ENCODE results near the gene DNAJC1.

Gene DNAJC1

DNA sequence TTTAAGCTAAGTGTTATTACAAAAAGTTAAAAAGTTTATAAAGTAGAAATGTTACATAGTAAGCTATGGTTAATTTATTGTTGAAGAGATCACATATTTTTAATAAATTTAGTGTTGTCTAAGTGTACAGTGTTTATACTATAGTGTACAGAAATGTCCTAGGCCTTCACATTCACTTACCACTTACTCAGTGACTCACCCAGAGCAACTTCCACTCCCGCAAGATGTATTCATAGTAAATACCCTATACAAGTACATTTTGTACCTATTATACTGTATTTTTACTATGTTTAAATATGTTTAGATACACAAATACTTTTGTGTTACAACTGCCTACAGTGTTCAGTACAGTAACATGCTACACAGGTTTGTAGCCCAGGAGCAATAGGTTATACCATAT is 69.2 kb downstream of the DNAJC1 start:
- peaks cover 4 to 9% of the 10 kb centered on the region in 2 donors for H3K9me3 Mint-ChIP-seq
- peaks cover 11 to 32% of the 10 kb centered on the region in 2 donors for H3K4me1 Mint-ChIP-seq (ENCODE audit: low read depth in 2 of 2)
- no peaks in the 10 kb centered on the region for H3K27me3 Mint-ChIP-seq
- no peak overlapping the region for H3K27ac Mint-ChIP-seq
- no peak for DNase-seq
- peaks cover 4% of the 10 kb centered on the region for H3K36me3 Mint-ChIP-seq (ENCODE audit: insufficient read depth)
- no peak overlapping the region for H3K4me3 Mint-ChIP-seq
- no peak for ATAC-seq (replicated peaks)

DNA sequence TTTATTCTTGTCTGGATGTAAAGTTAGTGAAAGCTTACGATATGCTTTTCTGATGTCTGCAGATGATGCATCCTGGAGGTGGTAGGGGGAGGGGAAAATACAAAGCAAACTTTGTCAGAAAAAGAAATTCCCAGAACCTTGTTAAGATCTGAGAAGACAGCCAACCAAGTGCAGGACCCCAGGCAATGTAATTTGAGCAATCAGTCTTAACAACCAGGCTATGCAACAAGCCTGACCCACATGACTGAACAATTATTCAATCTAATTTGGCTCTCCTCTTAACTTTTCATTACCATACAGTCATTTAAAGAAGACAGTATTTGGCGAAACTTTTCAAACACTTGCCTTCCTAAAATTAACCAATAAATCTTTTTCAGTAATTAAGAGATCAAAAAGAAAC is 74.5 kb downstream of the DNAJC1 start:
- no peaks in the 10 kb centered on the region for H3K9me3 Mint-ChIP-seq
- ATAC-seq (replicated peaks) (no peak), DNase-seq (no peak)
- no peak overlapping the region for H3K4me3 Mint-ChIP-seq
- no peak overlapping the region for H3K27ac Mint-ChIP-seq
- H3K36me3 Mint-ChIP-seq (ENCODE audit: insufficient read depth), result no peaks in the 10 kb centered on the region
- no peaks in the 10 kb centered on the region for H3K27me3 Mint-ChIP-seq
- H3K4me1 Mint-ChIP-seq (ENCODE audit: low read depth in 2 of 2), result peaks cover 12 to 16% of the 10 kb centered on the region in 2 donors

DNA sequence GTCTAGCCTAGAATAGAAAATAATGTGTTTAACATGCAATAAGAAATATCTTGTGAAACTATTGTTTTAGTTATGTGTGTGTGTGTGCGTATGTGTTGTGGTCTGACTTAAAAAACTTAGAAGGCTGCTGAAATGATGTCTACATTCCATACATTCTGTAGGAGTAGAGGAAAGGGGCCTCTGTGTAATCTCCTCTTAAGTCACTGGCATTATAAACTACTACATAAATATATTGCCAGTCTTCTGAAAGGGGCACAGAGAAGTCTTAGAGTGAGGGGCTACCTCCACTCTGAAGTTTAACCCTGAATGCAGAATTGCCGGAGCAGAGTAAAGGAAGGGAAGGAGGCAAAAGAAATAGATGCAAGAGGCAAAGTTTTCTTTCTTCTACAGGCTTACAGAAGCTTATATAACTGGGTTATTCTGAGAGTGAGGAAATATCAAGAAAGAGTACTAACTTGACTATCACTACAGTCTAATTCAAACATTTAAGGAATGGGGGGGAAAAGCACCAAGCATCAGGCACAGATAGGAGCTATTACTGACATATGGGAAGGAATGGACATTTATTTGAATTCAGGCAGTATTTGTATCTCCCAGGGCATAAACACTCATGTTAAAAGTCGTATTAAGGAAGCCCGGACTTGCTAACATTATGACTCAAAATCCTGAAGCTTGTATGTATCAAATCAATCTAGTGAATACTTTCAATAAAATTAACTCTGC is 75.7 kb downstream of the DNAJC1 start:
- ATAC-seq (replicated peaks) (no peak), DNase-seq (no peak)
- Mint-ChIP-seq H3K27ac (no peak overlapping the region), H3K4me1 (ENCODE audit: low read depth in 2 of 2) (peaks cover 12% of the 10 kb centered on the region in 2 donors), H3K4me3 (no peak overlapping the region), H3K9me3 (no peaks in the 10 kb centered on the region), H3K27me3 (no peaks in the 10 kb centered on the region), H3K36me3 (ENCODE audit: insufficient read depth) (no peaks in the 10 kb centered on the region)

- no peak overlapping the region for H3K27ac Mint-ChIP-seq
- no peak for DNase-seq
Observed at GRCh38 chr10:21926949-21927348, 76.6 kb downstream of the DNAJC1 start.

GRCh38 chr10:21926358-21926925 is 77.1 kb downstream of the DNAJC1 start:
- Mint-ChIP-seq H3K4me1 (ENCODE audit: low read depth in 2 of 2) (peaks cover 8 to 10% of the 10 kb centered on the region in 2 donors), H3K27ac (no peak overlapping the region), H3K4me3 (no peak overlapping the region), H3K27me3 (no peaks in the 10 kb centered on the region), H3K36me3 (ENCODE audit: insufficient read depth) (peaks cover 2% of the 10 kb centered on the region), H3K9me3 (no peaks in the 10 kb centered on the region)
- ATAC-seq (replicated peaks), result no peak
- no peak for DNase-seq

More at GRCh38 chr10:21926949-21927348, 76.6 kb downstream of the DNAJC1 start:
- peaks cover under 1% of the 10 kb centered on the region for H3K36me3 Mint-ChIP-seq (ENCODE audit: insufficient read depth)
- H3K4me1 Mint-ChIP-seq (ENCODE audit: low read depth in 2 of 2), result peaks cover 12% of the 10 kb centered on the region in 2 donors
- H3K9me3 Mint-ChIP-seq, result no peaks in the 10 kb centered on the region
- no peaks in the 10 kb centered on the region for H3K27me3 Mint-ChIP-seq
- no peak overlapping the region for H3K4me3 Mint-ChIP-seq
- no peak for ATAC-seq (replicated peaks)

DNA sequence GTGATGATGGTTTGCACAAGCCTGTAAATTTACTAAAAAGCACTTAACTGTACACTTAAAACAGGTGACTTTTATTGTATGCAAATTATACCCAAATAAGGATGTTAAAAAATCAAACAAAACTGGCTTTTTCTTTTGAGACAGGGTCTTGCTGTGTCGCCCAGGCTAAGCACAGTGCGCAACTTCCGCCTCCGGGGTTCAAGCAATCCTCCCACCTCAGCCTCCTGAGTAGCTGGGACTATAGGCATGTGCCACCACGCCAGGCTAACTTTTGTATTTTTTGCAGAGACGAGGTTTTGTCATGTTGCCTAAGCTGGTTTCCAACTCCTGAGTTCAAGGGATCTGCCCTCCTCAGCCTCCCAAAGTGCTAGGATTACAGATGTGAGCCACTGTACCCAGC is 77.7 kb downstream of the DNAJC1 start:
- H3K4me1 Mint-ChIP-seq (ENCODE audit: low read depth in 2 of 2), result peaks cover 4 to 6% of the 10 kb centered on the region in 2 donors
- peaks cover 2% of the 10 kb centered on the region for H3K36me3 Mint-ChIP-seq (ENCODE audit: insufficient read depth)
- H3K9me3 Mint-ChIP-seq, result no peaks in the 10 kb centered on the region
- no peak overlapping the region for H3K27ac Mint-ChIP-seq
- H3K27me3 Mint-ChIP-seq, result no peaks in the 10 kb centered on the region
- DNase-seq (no peak), ATAC-seq (replicated peaks) (no peak)
- H3K4me3 Mint-ChIP-seq, result no peak overlapping the region

GRCh38 chr10:21924511-21924910 is 79.0 kb downstream of the DNAJC1 start:
- no peak overlapping the region for H3K27ac Mint-ChIP-seq
- ATAC-seq (replicated peaks) (no peak), DNase-seq (no peak)
- H3K36me3 Mint-ChIP-seq (ENCODE audit: insufficient read depth), result peaks cover 2% of the 10 kb centered on the region
- no peak overlapping the region for H3K4me3 Mint-ChIP-seq
- H3K4me1 Mint-ChIP-seq (ENCODE audit: low read depth in 2 of 2), result peaks cover 4 to 8% of the 10 kb centered on the region in 2 donors
- no peaks in the 10 kb centered on the region for H3K27me3 Mint-ChIP-seq
- no peaks in the 10 kb centered on the region for H3K9me3 Mint-ChIP-seq

DNA sequence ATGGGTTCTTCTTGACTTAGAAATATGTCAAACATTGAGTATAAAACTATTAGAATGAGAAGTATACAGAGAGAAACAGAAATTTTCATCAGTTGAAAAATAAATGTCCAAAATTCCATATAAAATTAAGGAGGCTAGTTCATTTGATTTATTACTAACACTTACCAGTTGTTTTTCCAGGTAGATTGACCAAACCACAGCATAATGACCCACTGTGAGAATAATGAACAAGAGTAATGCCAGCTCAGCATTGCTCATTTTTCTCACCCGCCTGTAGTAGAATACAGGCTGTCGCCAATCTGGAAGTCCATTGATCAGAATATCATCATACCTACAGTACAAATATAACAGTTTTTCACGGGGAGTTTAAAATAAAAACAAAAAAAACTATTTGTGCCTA is 82.9 kb downstream of the DNAJC1 start:
- Mint-ChIP-seq H3K27ac (no peak overlapping the region), H3K27me3 (no peaks in the 10 kb centered on the region), H3K4me1 (ENCODE audit: low read depth in 2 of 2) (peaks cover 0 to 3% of the 10 kb centered on the region in 2 donors), H3K9me3 (no peaks in the 10 kb centered on the region), H3K4me3 (no peak overlapping the region), H3K36me3 (ENCODE audit: insufficient read depth) (peaks cover 16% of the 10 kb centered on the region)
- DNase-seq (no peak), ATAC-seq (replicated peaks) (no peak)

- no peak for ATAC-seq (replicated peaks)
- no peak overlapping the region for H3K27ac Mint-ChIP-seq
- DNase-seq, result no peak
- no peak overlapping the region for H3K4me3 Mint-ChIP-seq
- peaks cover 18% of the 10 kb centered on the region for H3K36me3 Mint-ChIP-seq (ENCODE audit: insufficient read depth)
- peaks cover 0 to 3% of the 10 kb centered on the region in 2 donors for H3K4me1 Mint-ChIP-seq (ENCODE audit: low read depth in 2 of 2)
- H3K27me3 Mint-ChIP-seq, result no peaks in the 10 kb centered on the region
- no peaks in the 10 kb centered on the region for H3K9me3 Mint-ChIP-seq
Observed at GRCh38 chr10:21919906-21920305, 83.6 kb downstream of the DNAJC1 start.

GRCh38 chr10:21919117-21919516 is 84.4 kb downstream of the DNAJC1 start:
- Mint-ChIP-seq H3K4me3 (no peak overlapping the region), H3K36me3 (ENCODE audit: insufficient read depth) (peaks cover 18% of the 10 kb centered on the region), H3K9me3 (no peaks in the 10 kb centered on the region), H3K27ac (peak overlapping the region in 1 of 2 donors; percentile 6), H3K27me3 (no peaks in the 10 kb centered on the region), H3K4me1 (ENCODE audit: low read depth in 2 of 2) (peaks cover 0 to 2% of the 10 kb centered on the region in 2 donors)
- DNase-seq (no peak), ATAC-seq (replicated peaks) (no peak)

- Mint-ChIP-seq H3K4me1 (ENCODE audit: low read depth in 2 of 2) (peaks cover 2 to 4% of the 10 kb centered on the region in 2 donors), H3K4me3 (no peak overlapping the region), H3K36me3 (ENCODE audit: insufficient read depth) (peaks cover 14% of the 10 kb centered on the region), H3K9me3 (no peaks in the 10 kb centered on the region), H3K27ac (peak overlapping the region in 1 of 2 donors; percentile 74), H3K27me3 (no peaks in the 10 kb centered on the region)
- DNase-seq, result no peak
- ATAC-seq (replicated peaks), result no peak
Observed at GRCh38 chr10:21912625-21913024, 90.9 kb downstream of the DNAJC1 start.

GRCh38 chr10:21910798-21911197 is 92.7 kb downstream of the DNAJC1 start:
- Mint-ChIP-seq H3K4me1 (ENCODE audit: low read depth in 2 of 2) (peaks cover 2 to 4% of the 10 kb centered on the region in 2 donors), H3K9me3 (no peaks in the 10 kb centered on the region), H3K27ac (no peak overlapping the region), H3K36me3 (ENCODE audit: insufficient read depth) (peaks cover 14% of the 10 kb centered on the region), H3K4me3 (no peak overlapping the region), H3K27me3 (no peaks in the 10 kb centered on the region)
- no peak for DNase-seq
- no peak for ATAC-seq (replicated peaks)

DNA sequence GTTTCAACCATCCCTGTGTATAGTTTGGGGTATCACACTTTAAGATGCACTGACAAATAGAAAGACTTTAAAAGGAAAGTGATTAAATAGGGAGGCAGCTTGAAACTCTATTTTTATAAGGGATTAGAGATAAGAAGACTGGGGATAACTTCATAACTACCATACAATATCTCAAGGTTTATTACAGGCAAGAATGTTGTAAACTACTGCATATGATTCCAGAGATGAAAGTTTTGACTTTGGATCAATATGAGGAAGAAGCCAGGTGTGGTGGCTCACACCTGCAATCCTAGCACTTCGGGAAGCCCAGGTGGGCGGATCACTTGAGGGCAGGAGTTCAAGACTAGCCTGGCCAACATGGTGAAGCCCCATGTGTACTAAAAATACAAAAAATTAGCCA is 96.1 kb downstream of the DNAJC1 start:
- ATAC-seq (replicated peaks) (no peak), DNase-seq (no peak)
- Mint-ChIP-seq H3K36me3 (ENCODE audit: insufficient read depth) (peaks cover 16% of the 10 kb centered on the region), H3K27me3 (no peaks in the 10 kb centered on the region), H3K4me1 (ENCODE audit: low read depth in 2 of 2) (peaks cover 0 to 2% of the 10 kb centered on the region in 2 donors), H3K4me3 (no peak overlapping the region), H3K27ac (no peak overlapping the region), H3K9me3 (no peaks in the 10 kb centered on the region)

- Mint-ChIP-seq H3K4me1 (ENCODE audit: low read depth in 2 of 2) (no peaks in the 10 kb centered on the region), H3K27ac (no peak overlapping the region), H3K9me3 (no peaks in the 10 kb centered on the region), H3K4me3 (no peak overlapping the region), H3K27me3 (no peaks in the 10 kb centered on the region), H3K36me3 (ENCODE audit: insufficient read depth) (peaks cover 13% of the 10 kb centered on the region)
- DNase-seq, result no peak
- ATAC-seq (replicated peaks), result no peak
Observed at GRCh38 chr10:21904930-21905329, 98.6 kb downstream of the DNAJC1 start.

Data from effector memory CD8-positive, alpha-beta T cell (primary cell).